Thyroid gland (tissue), 4 donors: ENCODE data around the gene SLC26A6. TPM values are rescaled to one million over a fixed set of nuclear protein-coding genes. Genes with fewer than 3 reads are reported as not detected.

Experiments
- DNase-seq, 2 donors: peaks; one replicate each; pipeline ENCODE4 v3.0.0-alpha.2; 2019
- H3K27ac ChIP-seq, 3 donors: fragments of 200-600 bp; sonication (generic); 1 replicate in 2 of 3; 2 replicates in 1 of 3; pipeline ENCODE4 v1.5.1; 2016 to 2019; ENCODE audit warnings: mild to moderate bottlenecking in 1 of 3, moderate library complexity in 1 of 3
- H3K27me3 ChIP-seq: fragments of 200-600 bp; sonication (generic); one replicate; pipeline ENCODE4 v1.5.1; 2019
- H3K36me3 ChIP-seq, 2 donors: fragments of 200-600 bp; sonication (generic); one replicate each; pipeline ENCODE4 v1.5.1; 2016 to 2019
- H3K4me1 ChIP-seq, 2 donors: fragments of 200-600 bp; sonication (generic); one replicate each; pipeline ENCODE4 v1.5.1; 2017 to 2019
- H3K4me3 ChIP-seq, 3 donors: fragments of 200-600 bp; sonication (generic); replicated peaks in 1 of 3; 1 replicate in 2 of 3; 2 replicates in 1 of 3; pipeline ENCODE4 v1.5.1; 2016; ENCODE audit warnings: mild to moderate bottlenecking in 1 of 3
- H3K9me3 ChIP-seq: fragments of 200-600 bp; sonication (generic); one replicate; pipeline ENCODE4 v1.5.1; 2017
- POLR2A ChIP-seq, 2 donors: fragments of 450-650 bp; IDR thresholded peaks; one replicate each; pipeline ENCODE4 v1.6.1; 2017; ENCODE audit warnings: antibody characterized with exemption in 2 of 2, mild to moderate bottlenecking in 2 of 2, moderate library complexity in 1 of 2
- WGBS, 2 donors: methylation state at CpG; one replicate each; pipeline ENCODE4 v1.1.5; 2017; 5-methylcytosine and 5-hydroxymethylcytosine counted together
- intact Hi-C: fragments of 100-400 bp; cut with DNase I; formaldehyde crosslinking; loops from one replicate; pipeline ENCODE4 v1.15.1; 2023
- total RNA-seq, 4 donors: library from RNA; depleted of rRNA; stranded (reverse); fragments of >200 nt; gene quantifications; one replicate each; pipeline ENCODE4 v1.2.3, GENCODE V29; 2016
- TF ChIP-seq, protein P1 (sequence below), 6 experiments: fragments of 200-600 bp in 3 of 6; fragments of 450-650 bp in 3 of 6; sonication (generic) in 3 of 6; IDR thresholded peaks; one replicate each; pipeline ENCODE4 v1.5.1; 2016 to 2019; ENCODE audit warnings: antibody characterized with exemption in 6 of 6, mild to moderate bottlenecking in 2 of 6, inconsistent platforms in 1 of 6, moderate library complexity in 1 of 6

The SLC26A6 gene
- total RNA-seq, 4 donors from 2014 or later = 7.5 to 19.1 (median 11.4) TPM

GRCh38 chr3:48619541-48620524, 15.4 kb downstream of the SLC26A6 start:
- WGBS, 2 donors = 79 to 80% methylated on average over 7 of the region's 7 CpGs
- DNase-seq = no peak
- H3K4me3 ChIP-seq = no peak overlapping the region
- intact Hi-C loops = no loop called here
- TF ChIP-seq, protein P1, sequence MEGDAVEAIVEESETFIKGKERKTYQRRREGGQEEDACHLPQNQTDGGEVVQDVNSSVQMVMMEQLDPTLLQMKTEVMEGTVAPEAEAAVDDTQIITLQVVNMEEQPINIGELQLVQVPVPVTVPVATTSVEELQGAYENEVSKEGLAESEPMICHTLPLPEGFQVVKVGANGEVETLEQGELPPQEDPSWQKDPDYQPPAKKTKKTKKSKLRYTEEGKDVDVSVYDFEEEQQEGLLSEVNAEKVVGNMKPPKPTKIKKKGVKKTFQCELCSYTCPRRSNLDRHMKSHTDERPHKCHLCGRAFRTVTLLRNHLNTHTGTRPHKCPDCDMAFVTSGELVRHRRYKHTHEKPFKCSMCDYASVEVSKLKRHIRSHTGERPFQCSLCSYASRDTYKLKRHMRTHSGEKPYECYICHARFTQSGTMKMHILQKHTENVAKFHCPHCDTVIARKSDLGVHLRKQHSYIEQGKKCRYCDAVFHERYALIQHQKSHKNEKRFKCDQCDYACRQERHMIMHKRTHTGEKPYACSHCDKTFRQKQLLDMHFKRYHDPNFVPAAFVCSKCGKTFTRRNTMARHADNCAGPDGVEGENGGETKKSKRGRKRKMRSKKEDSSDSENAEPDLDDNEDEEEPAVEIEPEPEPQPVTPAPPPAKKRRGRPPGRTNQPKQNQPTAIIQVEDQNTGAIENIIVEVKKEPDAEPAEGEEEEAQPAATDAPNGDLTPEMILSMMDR (IDR thresholded peaks at IDR 0.05) = no peak
- no peak for TF ChIP-seq POLR2A (IDR thresholded peaks at IDR 0.05)
- H3K4me1 ChIP-seq = no peaks in the 10 kb centered on the region
- no peaks in the 10 kb centered on the region for H3K27me3 ChIP-seq
- H3K27ac ChIP-seq = no peak overlapping the region
- H3K36me3 ChIP-seq = no peaks in the 10 kb centered on the region
- no peaks in the 10 kb centered on the region for H3K9me3 ChIP-seq

DNA sequence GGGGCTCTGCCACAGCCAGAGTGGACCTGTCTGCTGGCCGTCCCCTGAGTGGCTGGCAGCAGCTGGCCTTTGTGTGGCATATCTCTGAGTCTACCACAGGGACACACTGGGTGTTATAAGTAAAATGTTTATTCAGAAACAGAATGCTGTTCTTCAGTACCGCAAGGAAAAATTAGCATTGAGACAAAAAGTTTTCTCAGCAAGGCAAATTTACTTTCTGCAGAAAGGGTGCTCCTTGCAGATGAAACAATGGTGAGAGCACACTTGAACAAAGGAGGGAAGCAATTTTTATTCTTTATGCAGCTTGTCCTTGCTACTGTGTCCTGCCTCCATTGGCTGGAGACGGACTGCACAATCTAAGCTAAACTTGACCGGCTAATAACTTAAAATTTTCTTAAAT, 17.7 kb downstream of the SLC26A6 start:
- intact Hi-C loops = no loop called here
- WGBS, 2 donors = 97% methylated on average over 4 of the region's 4 CpGs

DNA sequence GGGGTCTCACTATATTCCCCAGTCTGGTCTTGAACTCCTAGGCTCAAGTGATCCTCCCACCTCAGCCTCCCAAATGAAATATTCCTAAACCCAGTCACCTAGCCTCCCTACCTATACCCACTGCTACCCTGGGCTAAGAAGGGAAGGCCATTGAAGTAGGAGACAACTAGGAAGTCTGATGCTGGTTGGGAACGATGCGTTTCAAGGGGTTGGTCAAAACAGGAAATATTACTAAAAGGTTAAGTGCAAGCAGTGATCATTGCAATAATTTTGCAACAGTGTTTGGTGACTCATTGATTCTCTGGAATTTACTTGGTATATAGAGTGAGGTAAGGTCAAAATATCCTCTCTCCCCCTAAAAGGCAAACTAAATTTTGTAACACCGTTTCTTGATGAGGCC, 21.2 kb downstream of the SLC26A6 start:
- DNase-seq = no peak
- Histone ChIP-seq H3K9me3 (no peaks in the 10 kb centered on the region), H3K4me3 (no peak overlapping the region), H3K36me3 (no peaks in the 10 kb centered on the region), H3K27ac (no peak overlapping the region), H3K4me1 (peaks cover 0 to 5% of the 10 kb centered on the region in 2 donors), H3K27me3 (no peaks in the 10 kb centered on the region)
- intact Hi-C loops = no loop called here
- no peak for TF ChIP-seq POLR2A (IDR thresholded peaks at IDR 0.05)
- TF ChIP-seq, protein P1 (IDR thresholded peaks at IDR 0.05) = no peak
- WGBS, 2 donors = 74 to 80% methylated on average over 3 of the region's 3 CpGs

More for the DNA sequence above, 17.7 kb downstream of the SLC26A6 start:
- H3K4me3 ChIP-seq = no peak overlapping the region
- no peaks in the 10 kb centered on the region for H3K9me3 ChIP-seq
- H3K36me3 ChIP-seq = no peaks in the 10 kb centered on the region
- no peak for TF ChIP-seq POLR2A (IDR thresholded peaks at IDR 0.05)
- TF ChIP-seq, protein P1 (IDR thresholded peaks at IDR 0.05) = no peak
- no peak for DNase-seq
- H3K27ac ChIP-seq = no peak overlapping the region
- no peaks in the 10 kb centered on the region for H3K27me3 ChIP-seq
- H3K4me1 ChIP-seq = no peaks in the 10 kb centered on the region

DNA sequence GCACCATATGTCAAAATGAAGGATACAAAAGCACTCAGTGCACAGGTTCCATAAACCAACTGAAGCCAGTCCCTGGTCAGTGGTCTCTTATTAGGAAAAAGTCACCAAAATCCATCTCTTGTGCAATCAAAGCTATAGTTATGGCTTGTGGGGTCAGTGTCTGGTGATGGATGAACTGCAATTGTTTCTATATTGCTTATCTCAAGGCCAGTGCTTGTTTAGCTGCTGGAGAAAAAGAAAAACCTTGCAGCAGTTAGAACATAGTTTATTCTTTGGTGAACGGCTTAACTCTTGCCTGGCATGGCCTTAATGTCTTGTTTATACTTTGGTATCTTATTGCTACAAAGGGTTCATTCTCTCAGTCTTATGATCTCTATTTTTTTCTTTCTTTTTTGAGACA, 23.0 kb downstream of the SLC26A6 start:
- TF ChIP-seq, protein P1 (IDR thresholded peaks at IDR 0.05) = no peak
- TF ChIP-seq POLR2A (IDR thresholded peaks at IDR 0.05) = no peak
- Histone ChIP-seq H3K27me3 (no peaks in the 10 kb centered on the region), H3K9me3 (no peaks in the 10 kb centered on the region), H3K36me3 (no peaks in the 10 kb centered on the region), H3K4me3 (no peak overlapping the region), H3K4me1 (peaks cover 8 to 12% of the 10 kb centered on the region in 2 donors), H3K27ac (no peak overlapping the region)
- DNase-seq = no peak
- intact Hi-C loops = no loop called here
- 71 to 75% methylated on average over 1 of the region's 1 CpG for WGBS, 2 donors
